GM12878 (cell line): ENCODE results near the gene REEP1. TPM values are rescaled to one million over a fixed set of nuclear protein-coding genes. Genes with fewer than 3 reads are reported as not detected.
A peak's percentile ranks its signal among the peaks of the same experiment; 100 is the strongest.

Experiments used
- ATAC-seq: fragments of 200-7000 bp; cut with Tn5 transposase; 3 replicates; pipeline ENCODE4 v1.9.1; 2020; ENCODE audit warnings: mild to moderate bottlenecking, moderate library complexity
- BruUV-seq: library from RNA; stranded (reverse); fragments of 400-500 nt; replicated peaks from 2 replicates; lab custom pipeline; 2021; lab: Mats Ljungman, UMichigan
- CTCF ChIA-PET: fragments of 300-600 bp; sonication (Branson Sonifier 250); formaldehyde crosslinking; extraction: SDS; loops from one replicate; lab custom pipeline; 2021; ENCODE audit warnings: inconsistent platforms; lab: Yijun Ruan, JAX
- POLR2A ChIA-PET: fragments of 350-600 bp; formaldehyde crosslinking; extraction: SDS; loops from one replicate; lab custom pipeline; 2021; ENCODE audit warnings: inconsistent platforms; lab: Charles Lee
- RAD21 ChIA-PET: fragments of 300-600 bp; sonication (Branson Sonifier 250); formaldehyde crosslinking; loops from one replicate; lab custom pipeline; 2023; ENCODE audit warnings: antibody characterized with exemption; ENCODE audit not compliant: unreplicated experiment; lab: Charles Lee
- SMC1A ChIA-PET: fragments of 300-600 bp; sonication (Branson Sonifier 250); formaldehyde crosslinking; loops from one replicate; lab custom pipeline; 2023; ENCODE audit not compliant: unreplicated experiment, uncharacterized antibody; lab: Charles Lee
- DNase-seq: peaks from one replicate; pipeline ENCODE4 v3.0.0-alpha.2; 2011; ENCODE audit warnings: low read depth, low spot score
- FAIRE-seq: peaks from 3 replicates; lab custom pipeline; 2011; peaks lifted over from hg19 to GRCh38; lab: Jason Lieb, UNC
- H2AFZ ChIP-seq: 2 replicates; pipeline ENCODE4 v1.6.0; 2011; ENCODE audit warnings: low read depth, low read length, control low read depth; ENCODE audit not compliant: control insufficient read depth
- H3K27ac ChIP-seq: 2 replicates; pipeline ENCODE4 v1.5.1; 2011; ENCODE audit warnings: control low read depth; ENCODE audit not compliant: control insufficient read depth, insufficient read depth
- H3K27me3 ChIP-seq, 2 experiments: replicated peaks in 1 of 2; 2 replicates each; pipeline versions ENCODE4 v1.6.0 to v1.6.1; 2011; ENCODE audit warnings: low read length in 1 of 2; ENCODE audit not compliant: control insufficient read depth in 2 of 2, insufficient read depth in 2 of 2
- H3K36me3 ChIP-seq, 2 experiments: 2 replicates each; pipeline ENCODE4 v1.5.1; 2011; ENCODE audit warnings: low read length in 1 of 2; ENCODE audit not compliant: control insufficient read depth in 2 of 2, insufficient read depth in 2 of 2
- H3K4me1 ChIP-seq: 2 replicates; pipeline ENCODE4 v1.6.1; 2011; ENCODE audit warnings: mild to moderate bottlenecking, low read length, moderate library complexity, mixed read lengths; ENCODE audit not compliant: control insufficient read depth, insufficient read depth
- H3K4me2 ChIP-seq: 2 replicates; pipeline ENCODE4 v1.6.0; 2011; ENCODE audit warnings: control low read depth; ENCODE audit not compliant: control insufficient read depth, insufficient read depth
- H3K4me3 ChIP-seq: fragments of 200-600 bp; sonication (generic); 2 replicates; pipeline ENCODE4 v1.5.1; 2016
- H3K79me2 ChIP-seq: 2 replicates; pipeline ENCODE4 v1.6.0; 2011; ENCODE audit warnings: low read length; ENCODE audit not compliant: control insufficient read depth, insufficient read depth
- H3K9ac ChIP-seq: 2 replicates; pipeline ENCODE4 v1.8.0; 2011; ENCODE audit warnings: low read length, control low read depth, mixed read lengths; ENCODE audit not compliant: control insufficient read depth, insufficient read depth
- H3K9me3 ChIP-seq: replicated peaks from 3 replicates; pipeline ENCODE4 v1.5.1; 2011; ENCODE audit warnings: mild to moderate bottlenecking, low read length; ENCODE audit not compliant: control insufficient read depth, insufficient read depth
- H4K20me1 ChIP-seq: 2 replicates; pipeline ENCODE4 v1.6.0; 2011; ENCODE audit not compliant: control insufficient read depth, insufficient read depth
- JUNB ChIP-seq: IDR thresholded peaks from 2 replicates; pipeline ENCODE4 v1.6.1; 2016; ENCODE audit warnings: antibody characterized with exemption, mild to moderate bottlenecking
- SMAD5 ChIP-seq: IDR thresholded peaks from 2 replicates; pipeline ENCODE4 v1.6.1; 2016; ENCODE audit warnings: antibody characterized with exemption, low read depth
- TBL1XR1 ChIP-seq: IDR thresholded peaks from 2 replicates; pipeline ENCODE4 v1.6.1; 2012; ENCODE audit warnings: low read depth, low read length, improper control_type of control experiment
- WGBS: methylation state at CpG from one replicate; pipeline ENCODE4 v1.1.6; 2016; ENCODE audit warnings: low lambda C conversion rate; ENCODE audit not compliant: insufficient replicate concordance, insufficient coverage; ENCODE audit errors: missing lambda C conversion rate; 5-methylcytosine and 5-hydroxymethylcytosine counted together
- in situ Hi-C: fragments of 300-500 bp; cut with MboI; formaldehyde crosslinking; loops from 9 replicates; pipeline ENCODE4 v1.14.3; 2018; ENCODE audit warnings: mixed read lengths
- intact Hi-C: fragments of 100-400 bp; cut with micrococcal nuclease; formaldehyde crosslinking; loops from one replicate; pipeline ENCODE4 v1.14.2; 2022; ENCODE audit not compliant: unreplicated experiment
- polyA plus RNA-seq, 11 experiments: library from polyadenylated mRNA; depleted of rRNA in 4 of 11; unstranded in 6 of 11; stranded (reverse) in 5 of 11; fragments of >200 nt; fragmentation: Nextera tagmentation in 4 of 11; fragmentation: Illumina TruSeq in 1 of 11; extraction: Ambion mirVana in 4 of 11; extraction: Trizol in 1 of 11; gene quantifications; 1 replicate in 1 of 11; 2 replicates in 10 of 11; pipeline versions ENCODE4 v1.2.1 to v1.2.3, GENCODE V29; 2011 to 2016; ENCODE audit warnings: inconsistent platforms in 2 of 11, missing spikeins in 2 of 11, low read depth in 1 of 11
- total RNA-seq, 4 experiments: library from RNA; depleted of rRNA in 3 of 4; stranded (reverse); fragments of >200 nt in 3 of 4; fragmentation: Illumina TruSeq in 1 of 4; extraction: Trizol in 1 of 4; gene quantifications; 2 replicates each; pipeline versions ENCODE4 v1.2.1 to v1.2.3, GENCODE V29; 2013 to 2021
- TF ChIP-seq, protein P1 (sequence below): IDR thresholded peaks from 2 replicates; pipeline ENCODE4 v1.6.1; 2012; ENCODE audit warnings: low read depth, low read length, improper control_type of control experiment
- TF ChIP-seq, protein P2 (sequence below): IDR thresholded peaks from 2 replicates; pipeline ENCODE4 v1.6.1; 2011; ENCODE audit warnings: low read depth, mild to moderate bottlenecking, low read length, moderate library complexity, borderline replicate concordance; ENCODE audit errors: extremely low read depth

The REEP1 gene
- total and polyA plus RNA-seq, 10 of the 15 experiments (the other 5 are each of a cell fraction or from before 2014, with no cell fraction given), result 0.02 to 0.30 (median 0.09) TPM; not detected in 1

- BruUV-seq, result no TSS peak
- H3K36me3 ChIP-seq, result peaks cover 3 to 4% of the 10 kb centered on the region in 2 experiments; a peak in 3 of 4 replicates
- H3K4me2 ChIP-seq, result no peak overlapping the region
- no peak overlapping the region for H3K27ac ChIP-seq
- in situ Hi-C loops (no loop called here), intact Hi-C loops (no loop called here)
- no peaks in the 10 kb centered on the region for H3K79me2 ChIP-seq
- H3K4me1 ChIP-seq, result no peaks in the 10 kb centered on the region
- POLR2A ChIA-PET, result no interaction called here
- RAD21 ChIA-PET, result interaction anchor here (1.5 to 10.1 kb wide), 2 partner anchors 78 to 142 kb away, joined by 4 to 181 read pairs; no protein-coding TSS in a partner anchor
- DNase-seq (no peak), FAIRE-seq (no peak), ATAC-seq (peak; percentile 11; the same call in 1 of the 3 replicates)
- 55% methylated on average over 4 of the region's 4 CpGs for WGBS
- no peak overlapping the region for H2AFZ ChIP-seq
- CTCF ChIA-PET, result interaction anchor here (1.4 to 1.6 kb wide), 2 partner anchors 141 to 159 kb away, joined by 3 read pairs; no protein-coding TSS in a partner anchor
- SMC1A ChIA-PET, result interaction anchor here (1.5 kb wide), 1 partner anchor 152 kb away, joined by 3 read pairs; no protein-coding TSS in a partner anchor
- TF ChIP-seq, protein P1, sequence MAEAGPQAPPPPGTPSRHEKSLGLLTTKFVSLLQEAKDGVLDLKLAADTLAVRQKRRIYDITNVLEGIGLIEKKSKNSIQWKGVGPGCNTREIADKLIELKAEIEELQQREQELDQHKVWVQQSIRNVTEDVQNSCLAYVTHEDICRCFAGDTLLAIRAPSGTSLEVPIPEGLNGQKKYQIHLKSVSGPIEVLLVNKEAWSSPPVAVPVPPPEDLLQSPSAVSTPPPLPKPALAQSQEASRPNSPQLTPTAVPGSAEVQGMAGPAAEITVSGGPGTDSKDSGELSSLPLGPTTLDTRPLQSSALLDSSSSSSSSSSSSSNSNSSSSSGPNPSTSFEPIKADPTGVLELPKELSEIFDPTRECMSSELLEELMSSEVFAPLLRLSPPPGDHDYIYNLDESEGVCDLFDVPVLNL, result no peak
- TF ChIP-seq SMAD5 (no peak), TBL1XR1 (no peak), JUNB (no peak)
- TF ChIP-seq, protein P2, sequence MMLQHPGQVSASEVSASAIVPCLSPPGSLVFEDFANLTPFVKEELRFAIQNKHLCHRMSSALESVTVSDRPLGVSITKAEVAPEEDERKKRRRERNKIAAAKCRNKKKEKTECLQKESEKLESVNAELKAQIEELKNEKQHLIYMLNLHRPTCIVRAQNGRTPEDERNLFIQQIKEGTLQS, result no peak
- H4K20me1 ChIP-seq, result no peaks in the 10 kb centered on the region
- H3K27me3 ChIP-seq, result no peaks in the 10 kb centered on the region
- H3K9ac ChIP-seq, result no peak overlapping the region
- no peak overlapping the region for H3K4me3 ChIP-seq
- H3K9me3 ChIP-seq, result no peaks in the 10 kb centered on the region
Observed at GRCh38 chr2:86218124-86218523, 119.3 kb downstream of the REEP1 start.
